Ishikawa (cell line): ENCODE data around the gene KRTAP10-11.
A peak's percentile ranks its signal among the peaks of the same experiment; 100 is the strongest.

ENCODE experiments used
- CEBPB ChIP-seq: IDR thresholded peaks from 2 replicates; pipeline ENCODE4 v1.6.1; 2012
- CREB1 ChIP-seq: IDR thresholded peaks from 2 replicates; pipeline ENCODE4 v1.6.1; 2012; ENCODE audit warnings: low read depth
- EGR1 ChIP-seq: IDR thresholded peaks from 2 replicates; pipeline ENCODE4 v1.6.1; 2012
- EP300 ChIP-seq: IDR thresholded peaks from 2 replicates; pipeline ENCODE4 v1.6.1; 2012; ENCODE audit warnings: borderline replicate concordance
- FOXM1 ChIP-seq: IDR thresholded peaks from 2 replicates; pipeline ENCODE4 v1.6.1; 2012; ENCODE audit warnings: low read depth, borderline replicate concordance
- MAX ChIP-seq: IDR thresholded peaks from 2 replicates; pipeline ENCODE4 v1.6.1; 2012
- NFIC ChIP-seq: IDR thresholded peaks from 2 replicates; pipeline ENCODE4 v1.6.1; 2012
- RAD21 ChIP-seq: IDR thresholded peaks from 2 replicates; pipeline ENCODE4 v1.6.1; 2012; ENCODE audit warnings: low read depth
- REST ChIP-seq: IDR thresholded peaks from 2 replicates; pipeline ENCODE4 v1.6.1; 2012; ENCODE audit warnings: low read depth, mild to moderate bottlenecking
- TAF1 ChIP-seq: IDR thresholded peaks from 2 replicates; pipeline ENCODE4 v1.6.1; 2012; ENCODE audit warnings: low read depth, mild to moderate bottlenecking
- TCF12 ChIP-seq: IDR thresholded peaks from 2 replicates; pipeline ENCODE4 v1.6.1; 2012; ENCODE audit warnings: low read depth
- TEAD4 ChIP-seq: IDR thresholded peaks from 2 replicates; pipeline ENCODE4 v1.6.1; 2012
- YY1 ChIP-seq: IDR thresholded peaks from 2 replicates; pipeline ENCODE4 v1.6.1; 2012; ENCODE audit warnings: low read depth
- ZBTB7A ChIP-seq: IDR thresholded peaks from 2 replicates; pipeline ENCODE4 v1.6.1; 2012; ENCODE audit warnings: low read depth
- TF ChIP-seq, protein P1 (sequence below): IDR thresholded peaks from 2 replicates; pipeline ENCODE4 v1.6.1; 2012

The KRTAP10-11 gene

GRCh38 chr21:44649521-44650100 is 3.4 kb downstream of the KRTAP10-11 start:
- TF ChIP-seq TCF12 (no peak), EGR1 (no peak), CREB1 (no peak), REST (no peak), TEAD4 (no peak), CEBPB (no peak), NFIC (no peak), EP300 (no peak)

DNA sequence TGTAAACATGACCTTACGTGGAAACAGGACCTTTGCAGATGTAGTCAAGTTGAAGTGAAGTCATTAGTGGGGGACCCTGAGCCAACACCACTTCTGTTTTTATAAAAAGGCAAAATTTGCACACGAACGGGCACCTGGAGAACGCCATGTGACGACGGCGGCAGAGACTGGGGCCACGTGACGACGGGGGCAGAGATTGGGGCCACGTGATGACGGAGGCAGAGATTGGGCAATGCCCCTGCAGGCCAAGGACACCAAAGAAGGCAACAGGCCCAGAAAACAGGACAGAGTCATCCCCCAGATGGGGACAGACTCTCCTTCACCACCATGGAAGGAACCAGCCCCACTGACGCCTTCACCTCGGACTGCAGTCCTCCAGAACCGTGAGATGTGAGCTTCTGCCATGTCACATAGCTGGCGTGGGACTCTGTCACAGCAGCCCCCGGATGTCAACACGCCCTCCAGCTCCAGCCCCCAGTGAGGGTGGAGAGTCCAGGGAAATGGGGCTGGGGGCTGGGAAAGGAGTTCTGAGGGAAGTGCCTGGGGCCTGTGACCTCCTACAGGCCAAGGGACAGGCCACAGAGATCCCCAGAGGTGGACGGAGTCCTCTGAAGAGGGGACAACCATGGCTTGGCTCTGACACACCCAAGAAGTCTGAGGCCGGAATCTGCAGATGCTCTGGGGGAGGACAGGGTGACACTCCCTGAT is 4.2 kb downstream of the KRTAP10-11 start:
- TF ChIP-seq, protein P1, sequence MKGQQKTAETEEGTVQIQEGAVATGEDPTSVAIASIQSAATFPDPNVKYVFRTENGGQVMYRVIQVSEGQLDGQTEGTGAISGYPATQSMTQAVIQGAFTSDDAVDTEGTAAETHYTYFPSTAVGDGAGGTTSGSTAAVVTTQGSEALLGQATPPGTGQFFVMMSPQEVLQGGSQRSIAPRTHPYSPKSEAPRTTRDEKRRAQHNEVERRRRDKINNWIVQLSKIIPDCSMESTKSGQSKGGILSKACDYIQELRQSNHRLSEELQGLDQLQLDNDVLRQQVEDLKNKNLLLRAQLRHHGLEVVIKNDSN: 0 out of 2 replicates have a peak, but pooled peaks have one; percentile 13
- TF ChIP-seq NFIC (no peak), MAX (no peak), TEAD4 (no peak), EGR1 (no peak)

- TF ChIP-seq CREB1 (no peak), MAX (no peak), TAF1 (no peak), TCF12 (no peak)
- TF ChIP-seq, protein P1: no peak
Observed at GRCh38 chr21:44650973-44651675, 4.9 kb downstream of the KRTAP10-11 start.

DNA sequence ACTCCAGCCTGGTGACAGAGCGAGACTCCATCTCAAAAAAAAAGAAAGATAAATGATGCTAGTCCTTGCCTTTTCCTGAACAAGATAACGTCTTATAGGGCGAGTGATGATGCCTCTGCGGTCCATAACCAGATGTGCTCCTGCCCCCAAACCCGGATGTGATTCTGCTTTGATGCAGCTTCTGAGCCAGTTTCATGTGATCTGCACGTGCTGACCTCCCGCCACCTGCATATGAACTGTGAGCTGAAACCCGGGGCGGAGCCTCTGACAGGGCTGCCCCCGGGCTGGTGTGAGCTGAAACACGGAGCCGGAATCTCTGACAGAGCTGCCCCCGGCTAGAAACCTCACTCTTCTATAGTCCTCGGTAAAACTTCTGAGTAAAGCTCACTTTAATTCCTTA is 6.9 kb downstream of the KRTAP10-11 start:
- TF ChIP-seq MAX (peak; percentile 75), REST (no peak), ZBTB7A (no peak), CEBPB (no peak)

DNA sequence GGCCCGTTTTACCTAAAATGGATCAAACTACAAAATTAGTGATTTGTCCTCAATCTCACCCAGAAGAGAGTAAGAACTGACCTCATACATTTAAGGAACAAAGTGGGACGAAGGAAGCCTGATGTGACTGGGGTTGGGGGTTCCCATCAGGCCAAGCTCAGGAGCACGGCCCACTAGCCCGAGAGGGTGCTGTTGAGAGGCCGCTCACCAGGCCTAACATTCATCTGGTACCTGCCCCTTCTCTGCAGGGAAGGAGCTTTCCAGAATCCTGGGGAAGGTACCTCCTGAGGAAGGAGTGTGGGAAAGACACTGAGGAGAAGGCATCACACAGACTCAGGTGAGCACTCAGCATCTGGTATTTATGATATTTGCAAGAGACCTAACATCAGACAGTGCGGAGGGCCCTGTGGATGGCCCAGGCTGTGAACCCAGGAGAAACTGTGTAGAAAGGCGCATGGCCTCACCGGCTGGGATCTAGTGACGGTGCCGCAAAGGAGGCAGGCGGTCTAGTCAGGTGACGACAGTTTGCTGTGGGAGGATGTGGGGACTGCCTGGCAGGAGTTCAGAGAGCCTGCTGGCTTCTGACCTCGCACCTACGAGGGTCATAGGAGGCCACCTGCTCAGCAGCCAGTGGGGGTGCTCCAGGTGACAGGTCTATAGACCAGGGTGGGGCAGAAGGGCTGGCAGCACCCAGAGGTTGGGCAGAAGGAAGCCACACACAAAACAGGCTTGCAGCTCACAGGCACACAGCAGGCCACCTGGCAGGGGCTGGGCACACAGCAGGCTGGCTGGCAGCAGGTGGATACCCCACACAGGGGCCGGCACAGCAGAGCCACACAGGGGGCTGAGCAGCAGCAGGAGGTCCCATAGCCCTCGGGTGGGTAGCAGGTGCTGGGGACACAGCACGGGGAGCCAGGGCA is 7.7 kb downstream of the KRTAP10-11 start:
- TF ChIP-seq TCF12 (no peak), TAF1 (no peak), CEBPB (no peak), REST (no peak), EP300 (no peak), TEAD4 (no peak), FOXM1 (no peak), YY1 (no peak), RAD21 (no peak)
- TF ChIP-seq, protein P1: no peak
